SIG-M5 treated with dmso at 0.1 percent for 504 hours (cell line): Measurements from ENCODE around the gene TNFRSF1B.

Experiments
- DNase-seq: peaks from one replicate; lab custom pipeline; 2025; ENCODE audit not compliant: unreplicated experiment; lab: John Stamatoyannopoulos, UW

The TNFRSF1B gene

DNA sequence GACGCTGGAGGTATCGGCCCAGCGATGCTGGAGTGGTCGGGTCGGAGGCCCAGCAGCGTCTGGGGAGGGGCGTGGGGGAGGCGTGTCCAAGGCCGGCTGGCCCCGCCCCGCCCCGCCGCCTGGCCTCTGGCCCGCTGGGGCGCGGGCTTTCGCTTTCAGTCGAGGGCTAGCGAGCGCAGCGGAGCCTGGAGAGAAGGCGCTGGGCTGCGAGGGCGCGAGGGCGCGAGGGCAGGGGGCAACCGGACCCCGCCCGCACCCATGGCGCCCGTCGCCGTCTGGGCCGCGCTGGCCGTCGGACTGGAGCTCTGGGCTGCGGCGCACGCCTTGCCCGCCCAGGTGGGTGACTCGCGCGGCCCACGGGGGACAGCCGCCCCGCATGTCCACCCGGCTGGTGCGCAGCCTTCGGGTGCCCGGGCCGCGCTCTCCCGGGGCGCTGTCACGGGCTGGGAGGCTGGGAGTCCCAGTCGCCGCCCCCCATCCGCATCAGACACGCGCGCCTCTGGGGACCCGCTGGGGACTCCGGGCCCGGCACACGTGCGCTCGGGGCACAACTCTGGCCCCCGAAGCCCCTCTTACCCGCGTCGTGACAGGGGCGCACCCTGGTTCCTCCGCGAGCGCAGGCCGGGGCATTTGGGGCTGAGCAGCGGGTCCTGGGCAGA, at the start of gene TNFRSF1B:
TNFRSF1B (plus strand) TSS at position 158 of the 659 bp plus-strand sequence; CDS start at position 259, 101 bp downstream.
- peak; percentile 25 for DNase-seq

DNA sequence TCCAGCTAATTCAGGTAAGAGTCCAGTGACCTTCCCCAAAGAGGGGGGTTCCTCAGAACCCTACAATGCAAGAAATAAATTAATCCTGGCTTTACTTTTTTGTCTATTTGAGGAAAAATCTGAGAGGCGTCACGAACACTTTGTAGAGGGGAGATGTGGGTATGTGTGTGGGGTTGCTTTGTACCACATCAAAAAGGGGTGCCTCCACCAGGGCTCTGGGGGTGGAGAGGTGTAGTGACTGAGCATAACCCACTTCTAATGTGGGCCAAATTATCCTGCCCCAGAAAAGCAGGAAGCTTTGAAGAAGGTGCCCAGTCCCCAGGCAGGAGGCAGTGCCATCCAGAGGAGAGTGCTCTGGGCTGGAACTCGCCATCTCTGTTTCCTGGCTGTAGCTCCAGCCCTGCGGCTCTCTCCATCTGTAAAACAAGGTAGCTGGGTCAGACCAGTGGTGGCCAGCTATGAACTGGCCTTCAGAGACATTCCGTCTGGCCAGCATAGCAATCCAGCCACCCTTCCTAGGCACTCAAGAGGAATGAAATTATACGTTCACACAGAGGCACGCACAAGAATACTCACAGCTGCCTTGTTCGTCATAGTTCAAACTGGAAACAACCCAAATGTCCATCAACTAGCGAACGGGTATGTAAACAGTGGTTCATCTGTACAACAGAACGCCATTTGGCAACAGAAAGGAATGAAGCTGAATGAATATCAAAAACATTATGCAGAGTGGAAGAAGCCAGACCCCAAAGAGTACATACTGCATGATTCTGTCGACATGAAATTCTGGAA, 45.4 kb upstream of the TNFRSF1B start:
- no peak for DNase-seq

DNA sequence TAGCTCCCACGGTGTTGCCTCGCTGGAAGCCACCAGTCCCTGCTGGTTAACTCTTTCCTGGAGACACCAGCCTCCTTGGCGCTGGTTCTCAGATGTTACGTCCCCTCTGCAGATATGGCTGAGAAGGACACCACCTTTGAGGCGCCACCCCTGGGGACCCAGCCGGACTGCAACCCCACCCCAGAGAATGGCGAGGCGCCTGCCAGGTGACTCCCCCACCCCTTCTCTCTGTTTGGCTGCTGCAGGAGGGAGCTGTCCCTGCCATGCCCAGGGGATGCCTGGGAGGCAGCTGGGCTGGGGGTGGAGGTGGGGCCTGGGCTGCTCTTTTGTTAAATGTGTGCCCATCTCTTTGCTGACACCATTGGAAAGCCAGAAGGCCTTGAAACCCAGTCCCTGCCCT, 43.6 kb upstream of the TNFRSF1B start:
- no peak for DNase-seq

DNA sequence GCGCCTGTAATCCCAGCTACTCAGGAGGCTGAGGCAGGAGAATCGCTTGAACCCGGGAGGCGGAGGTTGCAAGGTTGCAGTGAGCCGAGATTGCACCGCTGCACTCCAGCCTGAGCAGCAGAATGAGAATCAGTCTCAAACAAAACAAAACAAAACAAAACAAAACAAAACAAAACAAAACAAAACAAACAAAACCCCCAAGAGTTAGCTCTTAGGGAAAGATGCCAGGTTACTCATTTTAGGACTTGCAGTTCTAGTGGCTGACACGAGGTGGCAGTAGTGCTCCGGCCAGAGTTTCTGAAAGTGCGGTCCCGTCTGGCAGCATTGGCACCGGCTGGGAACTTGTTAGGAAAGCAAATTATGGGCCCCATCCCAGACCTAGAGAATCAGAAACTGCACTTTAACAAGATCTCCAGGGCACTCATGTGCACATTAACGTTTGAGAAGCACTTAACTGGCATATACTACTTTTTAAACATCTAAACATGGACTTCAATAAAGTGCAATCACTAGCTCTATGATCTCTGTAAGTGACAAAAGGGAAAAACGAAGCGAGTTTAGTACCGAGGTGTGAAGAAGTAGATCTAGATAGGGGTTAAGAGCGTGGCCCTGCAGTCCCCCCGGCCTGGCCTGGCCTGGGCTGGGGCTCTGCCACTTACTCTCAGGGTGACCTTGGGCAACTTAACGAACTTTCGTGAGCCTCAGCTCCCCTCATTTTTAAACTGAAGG, 41.9 kb upstream of the TNFRSF1B start:
- peak; percentile 73 for DNase-seq

DNA sequence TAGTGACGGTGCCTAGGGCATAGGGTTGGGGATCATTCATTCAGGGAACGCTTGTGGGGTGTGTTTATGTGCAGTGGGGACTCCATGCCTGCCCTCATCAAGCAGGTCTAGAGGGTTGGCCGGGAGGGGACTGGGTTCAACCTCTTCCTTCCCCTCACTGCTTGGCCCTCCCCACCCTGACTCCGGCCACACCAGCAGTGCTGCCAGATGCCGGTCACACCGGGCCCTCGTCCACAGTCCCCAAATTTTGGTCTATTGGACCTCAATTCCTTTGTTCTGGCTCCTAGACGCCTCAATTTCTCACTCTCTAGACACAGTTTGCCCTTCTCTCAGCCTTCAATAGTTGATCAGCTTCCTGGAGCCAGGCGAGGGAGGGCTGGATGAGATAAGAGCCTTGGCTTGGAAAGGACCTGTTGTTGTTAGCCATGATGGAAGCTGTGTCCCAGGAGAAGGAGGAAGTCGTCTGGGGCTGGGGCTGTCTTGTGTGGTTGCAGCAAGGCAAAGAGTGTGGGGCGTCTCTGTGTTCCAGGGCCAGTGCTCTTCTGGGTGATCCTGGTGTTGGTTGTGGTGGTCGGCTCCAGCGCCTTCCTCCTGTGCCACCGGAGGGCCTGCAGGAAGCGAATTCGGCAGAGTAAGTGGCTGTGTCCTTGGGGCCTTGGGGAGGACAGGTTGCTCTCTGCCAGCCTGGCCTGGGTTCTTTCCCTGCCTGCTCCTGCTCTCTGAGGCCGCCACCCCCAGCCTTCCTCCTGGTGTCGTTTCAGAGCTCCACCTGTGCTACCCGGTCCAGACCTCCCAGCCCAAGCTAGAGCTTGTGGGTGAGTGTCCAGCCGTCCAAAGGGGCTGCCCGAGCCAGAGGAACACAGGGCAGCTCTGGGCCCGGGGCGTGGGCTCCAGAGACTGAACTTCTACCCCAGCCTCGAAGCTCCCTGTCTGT, 41.1 kb upstream of the TNFRSF1B start:
- DNase-seq: no peak

DNA sequence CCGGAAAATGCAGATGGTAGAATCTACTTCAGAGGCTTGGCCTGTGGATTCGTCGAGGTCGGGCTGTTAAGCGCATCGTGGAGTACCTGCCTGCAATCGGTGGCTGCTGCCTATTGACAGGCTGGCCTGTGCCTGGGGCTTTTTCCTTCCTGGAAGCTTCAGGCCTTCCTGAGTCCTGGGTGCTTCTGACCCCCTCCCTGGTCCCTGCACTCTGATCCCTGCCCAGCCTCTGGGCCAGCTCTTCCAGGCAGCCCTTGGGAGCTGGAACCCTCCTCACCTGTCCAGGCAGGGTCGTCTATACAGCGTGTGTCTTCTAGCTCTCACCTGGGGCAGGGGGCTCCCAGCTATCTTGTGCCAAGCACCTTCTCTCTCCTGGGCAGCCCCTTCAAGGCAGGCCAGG, 40.0 kb upstream of the TNFRSF1B start:
- no peak for DNase-seq

DNA sequence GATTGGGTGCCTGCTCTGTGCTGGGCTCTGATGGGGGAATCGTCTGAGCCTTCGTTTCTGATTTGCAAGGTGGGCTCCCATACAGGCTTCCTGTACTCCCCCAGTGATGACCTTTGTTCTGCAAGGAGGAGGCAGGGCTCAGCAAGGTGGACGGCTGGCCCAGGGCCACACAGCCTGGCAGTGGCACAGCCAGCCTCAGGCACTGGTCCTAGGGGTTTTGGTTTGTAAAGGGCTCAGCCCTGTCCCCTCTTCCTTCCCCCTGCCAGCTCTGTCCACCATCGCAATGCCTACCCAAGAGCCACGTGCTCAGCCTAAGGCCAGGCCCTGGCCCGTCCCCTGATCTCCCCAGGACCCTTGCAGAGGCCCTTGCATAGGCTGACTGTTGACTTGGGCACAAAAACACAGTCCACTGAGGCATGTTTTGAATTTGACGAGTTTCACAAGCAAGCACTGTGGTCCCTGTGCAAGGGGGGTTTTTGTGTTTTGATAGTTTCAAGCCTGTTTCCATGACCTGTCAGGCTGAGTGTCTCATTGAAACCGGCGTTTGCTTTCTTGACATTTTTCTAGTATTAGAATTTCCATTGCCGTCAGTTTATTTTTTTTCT, 39.5 kb upstream of the TNFRSF1B start:
- DNase-seq: no peak

DNA sequence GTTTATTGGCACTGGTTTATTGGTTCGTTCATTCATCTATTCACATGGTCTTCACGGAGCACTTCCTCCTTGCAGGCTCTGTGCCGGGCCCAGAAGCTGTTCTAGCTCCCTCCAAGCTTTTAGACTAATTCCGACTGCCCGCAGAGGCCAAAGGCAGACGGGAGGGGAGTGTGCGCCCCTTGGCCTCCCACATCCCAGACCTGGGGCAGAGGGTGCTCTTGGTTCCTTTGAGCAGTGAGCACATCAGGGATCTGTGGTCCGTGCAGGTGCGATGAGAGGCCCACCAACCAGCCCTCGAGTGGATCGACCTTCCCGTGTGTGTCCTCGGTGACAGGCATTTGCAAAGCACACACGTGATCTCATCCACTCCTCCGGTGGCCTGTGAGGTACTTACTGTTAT, 38.7 kb upstream of the TNFRSF1B start:
- DNase-seq: no peak

DNA sequence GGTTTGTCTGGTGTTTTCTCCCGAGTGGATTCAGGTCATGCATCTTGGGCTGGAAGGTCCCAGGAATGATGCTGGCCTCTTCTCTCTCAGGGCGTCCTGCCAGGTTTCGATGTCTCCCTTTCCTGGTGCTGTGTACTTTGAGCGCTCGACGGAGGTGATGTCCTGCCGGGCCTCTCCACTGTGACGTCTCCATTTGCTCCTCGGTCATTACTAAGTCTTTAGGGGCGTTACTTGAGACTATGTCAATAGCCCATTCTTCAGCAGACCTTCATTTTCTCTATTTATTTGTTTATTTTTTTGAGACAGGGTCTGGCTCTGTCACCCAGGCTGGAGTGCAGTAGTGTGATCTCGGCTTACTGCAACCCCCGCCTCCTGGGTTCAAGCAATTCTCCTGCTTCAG, 37.2 kb upstream of the TNFRSF1B start:
- DNase-seq: no peak

DNA sequence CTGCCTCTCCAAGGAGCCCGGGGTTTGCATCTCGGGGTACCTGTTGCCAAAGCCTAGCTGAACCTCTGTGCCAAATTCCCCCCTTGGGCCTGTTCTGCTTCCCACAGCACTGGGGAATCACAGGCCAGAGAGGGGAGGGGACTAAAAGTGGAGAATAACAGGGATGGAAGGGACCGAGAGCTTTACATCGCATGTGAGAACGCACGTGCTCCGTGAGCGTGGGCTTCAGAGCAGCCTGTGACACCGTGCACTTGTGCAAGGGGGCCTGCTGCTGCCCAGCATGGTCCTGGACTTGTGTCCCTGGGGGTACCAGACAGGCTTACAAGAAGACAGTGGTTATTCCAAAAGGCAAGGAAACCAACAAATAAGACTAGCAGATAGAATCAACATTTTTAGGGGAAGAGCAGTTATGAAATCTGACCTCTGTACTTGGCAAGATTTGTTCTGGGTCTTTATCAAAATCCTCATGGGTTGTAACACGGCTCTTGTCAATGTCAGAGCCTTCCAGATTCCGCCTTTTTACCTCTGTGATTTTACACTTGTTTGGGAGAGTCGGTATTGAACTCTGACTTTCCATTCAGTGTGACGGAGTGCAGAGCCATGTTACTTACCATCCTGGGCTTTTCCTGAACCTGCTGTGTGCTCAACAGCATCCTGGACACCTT, 36.2 kb upstream of the TNFRSF1B start:
- no peak for DNase-seq

DNA sequence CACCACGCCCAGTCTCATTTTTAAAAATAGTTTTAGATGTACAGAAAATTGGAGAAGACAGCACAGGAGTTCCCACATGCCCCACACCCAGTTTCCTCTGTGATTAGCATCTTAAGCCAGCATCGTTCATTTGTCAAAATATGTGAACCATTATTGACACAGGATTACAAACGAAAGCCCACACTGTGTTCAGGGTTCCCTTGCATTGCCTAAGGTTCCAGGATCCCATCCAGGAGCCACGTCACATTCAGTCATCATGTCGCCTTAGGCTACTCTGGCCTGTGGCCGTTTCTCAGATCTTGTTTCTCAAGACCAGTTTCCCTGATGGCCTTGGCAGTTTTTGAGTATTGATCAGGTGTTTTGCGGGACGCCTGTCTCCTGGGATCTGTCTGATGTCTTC, 34.7 kb upstream of the TNFRSF1B start:
- no peak for DNase-seq

DNA sequence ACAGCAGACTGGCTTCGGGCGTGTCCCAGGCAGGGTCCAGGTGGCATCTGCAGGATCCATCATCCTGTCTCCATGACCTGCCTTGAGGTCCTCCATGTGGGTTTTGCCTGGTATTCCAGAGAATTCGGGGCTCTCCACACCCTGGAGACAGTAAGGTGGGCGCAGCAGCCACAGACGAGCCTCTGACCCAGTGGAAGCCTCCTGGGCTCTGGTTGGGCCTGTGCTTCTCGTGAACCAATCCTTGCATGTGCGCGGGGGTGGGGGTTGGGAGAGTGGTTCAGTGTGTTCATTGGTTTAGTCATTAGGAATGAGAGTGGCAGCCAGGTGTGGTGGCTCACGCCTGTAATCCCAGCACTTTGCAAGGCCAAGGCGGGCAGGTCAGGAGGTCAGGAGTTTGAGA, 32.1 kb upstream of the TNFRSF1B start:
- DNase-seq: no peak

DNA sequence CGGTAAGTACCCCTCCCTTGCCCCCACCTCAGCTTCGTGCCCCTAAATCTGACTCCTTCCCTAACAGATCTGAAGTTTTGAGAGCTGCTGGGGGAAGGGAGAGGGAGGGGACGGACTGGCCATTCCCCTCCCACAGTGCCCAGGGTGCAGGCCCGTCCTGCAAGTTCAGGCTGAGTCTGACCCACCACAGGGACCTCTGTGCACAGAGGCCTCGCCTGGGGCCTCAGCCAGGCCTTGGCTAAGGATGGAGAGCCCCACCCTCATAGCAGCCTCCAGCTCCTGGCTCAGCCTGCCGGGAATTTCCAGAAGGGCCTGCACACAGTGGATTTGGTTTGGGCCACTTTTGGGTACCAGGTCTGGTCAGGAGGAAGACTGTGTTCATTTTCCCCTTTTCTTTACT, 31.2 kb upstream of the TNFRSF1B start:
- DNase-seq: no peak

DNA sequence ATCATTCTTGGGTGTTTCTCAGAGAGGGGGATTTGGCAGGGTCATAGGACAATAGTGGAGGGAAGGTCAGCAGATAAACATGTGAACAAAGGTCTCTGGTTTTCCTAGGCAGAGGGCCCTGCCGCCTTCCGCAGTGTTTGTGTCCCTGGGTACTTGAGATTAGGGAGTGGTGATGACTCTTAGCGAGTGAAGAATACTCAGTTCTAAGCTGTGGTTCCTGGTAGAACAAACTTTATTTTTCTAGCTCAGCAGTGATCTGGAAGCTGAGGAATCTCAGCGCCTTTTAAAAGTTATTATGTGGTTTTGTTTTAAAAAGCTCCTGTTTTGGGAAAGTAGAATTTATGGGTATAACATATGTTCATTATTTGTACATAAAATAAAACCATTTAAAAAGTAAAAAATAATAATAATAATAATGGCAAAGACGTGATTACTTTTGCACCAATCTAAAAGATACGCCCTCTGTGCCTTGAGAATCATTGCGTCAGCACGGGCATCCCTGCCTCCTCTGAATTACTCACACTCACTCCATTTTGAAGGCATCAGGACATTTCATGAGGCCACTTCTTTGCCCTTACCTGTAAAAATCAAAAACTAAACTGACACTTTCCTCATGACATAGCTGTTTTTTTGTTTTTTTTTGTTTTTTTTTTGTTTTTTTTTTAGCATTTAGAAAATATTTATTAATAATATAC, 29.7 kb upstream of the TNFRSF1B start:
- no peak for DNase-seq

DNA sequence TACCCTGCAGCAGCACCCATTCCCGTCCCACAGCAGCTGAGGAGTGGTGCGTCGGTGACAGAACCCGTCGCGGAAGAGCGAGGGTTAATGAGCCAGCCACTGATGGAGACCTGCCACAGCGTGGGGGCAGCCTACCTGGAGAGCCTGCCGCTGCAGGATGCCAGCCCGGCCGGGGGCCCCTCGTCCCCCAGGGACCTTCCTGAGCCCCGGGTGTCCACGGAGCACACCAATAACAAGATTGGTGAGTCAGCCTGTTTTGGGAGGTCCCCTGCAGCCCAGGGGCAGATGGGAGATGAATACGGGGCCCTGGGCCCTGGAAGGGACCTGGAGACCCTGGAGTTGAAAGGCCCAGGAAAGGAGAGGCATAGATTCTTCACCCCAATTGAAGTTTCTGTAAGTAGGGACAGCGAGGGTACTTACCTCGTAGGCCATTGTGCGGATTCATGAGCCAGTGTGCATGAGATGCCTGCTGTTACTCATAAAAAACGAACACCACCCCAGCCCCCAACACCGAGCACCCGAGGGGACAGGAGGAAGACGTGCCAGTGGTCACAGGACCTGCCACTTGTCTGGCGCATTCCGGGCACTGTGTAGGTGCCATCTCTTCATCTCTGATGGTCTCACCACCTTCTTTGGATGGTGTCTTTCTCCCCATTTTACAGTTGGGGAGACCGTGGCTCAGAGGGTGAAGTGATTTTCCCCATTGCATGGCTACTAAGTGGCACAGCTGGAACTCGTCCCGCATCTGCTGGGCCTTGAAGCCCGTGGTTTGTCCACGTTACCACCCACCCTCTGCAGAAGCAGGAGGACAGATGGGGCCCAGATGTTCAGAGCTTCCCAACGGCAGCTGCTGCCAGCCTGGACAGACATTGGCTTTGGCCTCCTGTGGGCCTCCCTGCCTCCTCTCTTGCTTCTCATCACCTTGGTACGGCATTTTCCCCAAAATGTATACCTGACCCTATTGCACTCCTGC, 28.3 kb upstream of the TNFRSF1B start:
- DNase-seq: no peak

DNA sequence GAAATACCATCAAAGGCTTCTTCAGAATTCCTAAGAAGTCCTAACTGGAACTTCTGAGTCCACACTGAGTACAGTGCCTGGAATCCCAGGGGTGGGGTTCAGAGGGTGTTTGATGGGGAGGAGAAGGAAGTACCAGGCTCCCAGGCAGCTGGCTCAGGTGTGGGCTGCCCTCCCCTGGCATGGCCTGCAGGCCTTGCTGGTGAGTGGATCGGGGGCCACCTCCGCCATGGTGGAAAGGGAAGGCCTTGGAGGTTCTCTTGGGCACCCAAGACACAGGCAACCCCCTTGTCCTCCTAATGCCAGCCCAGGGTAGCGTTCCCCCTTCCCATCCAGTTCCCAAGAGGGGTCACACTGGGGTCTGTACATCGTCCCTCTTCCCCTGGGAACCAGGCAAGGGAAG, 26.8 kb upstream of the TNFRSF1B start:
- DNase-seq: no peak

DNA sequence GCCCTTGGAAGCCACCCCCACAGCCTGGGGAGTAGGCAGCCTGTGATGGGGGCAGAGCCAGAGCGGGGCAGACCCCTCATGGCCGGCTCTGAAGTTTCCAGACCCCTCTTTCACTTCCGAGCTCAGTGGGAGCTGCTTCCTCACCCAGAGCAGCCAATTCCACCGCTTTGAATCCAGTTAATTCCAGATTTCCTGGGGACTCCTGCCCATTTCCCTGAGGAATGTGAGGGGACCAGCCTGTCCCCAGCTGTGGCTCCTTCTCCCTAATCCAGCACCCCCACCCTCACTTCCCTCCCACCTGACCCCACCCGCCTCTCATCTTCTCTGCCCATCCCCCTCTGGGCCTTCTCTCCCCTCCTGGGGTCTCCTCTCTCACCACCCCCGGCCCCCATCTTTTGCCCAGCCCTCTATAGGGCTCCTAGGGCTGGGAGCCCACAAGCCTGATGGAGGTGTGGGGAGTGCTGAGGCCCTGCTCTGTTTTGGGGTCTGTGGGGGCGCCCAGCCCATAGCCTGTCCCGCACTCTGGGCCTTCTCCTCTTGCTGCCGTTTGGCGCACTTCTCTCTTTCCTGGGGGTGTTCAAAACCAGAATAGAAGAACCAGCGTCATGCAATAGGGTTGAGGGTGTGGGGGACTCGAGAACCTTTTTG, 26.2 kb upstream of the TNFRSF1B start:
- DNase-seq: no peak
